SK-N-SH (cell line): ENCODE results near the gene FOXP1. TPM values are rescaled to one million over a fixed set of nuclear protein-coding genes. Genes with fewer than 3 reads are reported as not detected.

Experiments used
- CTCF ChIA-PET: fragments of 300-600, 350-600 bp; formaldehyde crosslinking; extraction: SDS; loops from one replicate; lab custom pipeline; 2021; lab: Yijun Ruan, JAX
- POLR2A ChIA-PET: fragments of 350-600 bp; sonication (Branson Sonifier 250); formaldehyde crosslinking; extraction: SDS; loops from one replicate; lab custom pipeline; 2020; ENCODE audit warnings: antibody characterized with exemption, inconsistent platforms; lab: Yijun Ruan, JAX
- DNase-seq: peaks from one replicate; pipeline ENCODE4 v3.0.0; 2012
- H2AFZ ChIP-seq: fragments of 200-600 bp; sonication (generic); 2 replicates; pipeline ENCODE4 v1.8.1; 2016; ENCODE audit warnings: antibody characterized with exemption, mild to moderate bottlenecking, low read depth
- H3F3A ChIP-seq: fragments of 200-600 bp; sonication (generic); replicated peaks from 2 replicates; pipeline ENCODE3; 2016; ENCODE audit warnings: antibody characterized with exemption, mild to moderate bottlenecking; ENCODE audit not compliant: insufficient read depth
- H3K27ac ChIP-seq, 2 experiments: fragments of 200-500 bp in 1 of 2; fragments of 200-600 bp in 1 of 2; sonication (Bioruptor generic) in 1 of 2; sonication (generic), shearing (Covaris generic) in 1 of 2; 2 replicates each; pipeline versions ENCODE4 v1.5.1 to v1.6.1; 2014 to 2016; ENCODE audit warnings: low read depth in 2 of 2, inconsistent platforms in 1 of 2, low read length in 1 of 2, mild to moderate bottlenecking in 1 of 2, mixed read lengths in 1 of 2
- H3K27me3 ChIP-seq: fragments of 200-600 bp; sonication (generic), shearing (Covaris generic); 2 replicates; pipeline ENCODE4 v1.6.1; 2016; ENCODE audit warnings: mixed run types; ENCODE audit not compliant: insufficient read depth
- H3K36me3 ChIP-seq, 2 experiments: fragments of 200-500 bp in 1 of 2; fragments of 200-600 bp in 1 of 2; sonication (Bioruptor generic) in 1 of 2; sonication (generic) in 1 of 2; replicated peaks in 1 of 2; 2 replicates each; pipeline versions ENCODE3 to v1.5.1; 2014 to 2016; ENCODE audit warnings: low read length in 1 of 2, mild to moderate bottlenecking in 1 of 2; ENCODE audit not compliant: insufficient read depth in 2 of 2, control insufficient read depth in 1 of 2
- H3K4me1 ChIP-seq, 2 experiments: fragments of 200-500 bp in 1 of 2; fragments of 200-600 bp in 1 of 2; sonication (Bioruptor generic) in 1 of 2; sonication (generic), shearing (Covaris generic) in 1 of 2; 2 replicates each; pipeline versions ENCODE4 v1.5.1 to v1.6.1; 2014 to 2016; ENCODE audit warnings: low read depth in 1 of 2, low read length in 1 of 2, mixed run types in 1 of 2; ENCODE audit not compliant: insufficient read depth in 2 of 2, control insufficient read depth in 1 of 2
- H3K4me2 ChIP-seq: fragments of 200-600 bp; sonication (generic), shearing (Covaris generic); 2 replicates; pipeline ENCODE4 v1.6.1; 2017; ENCODE audit warnings: mixed run types
- H3K4me3 ChIP-seq, 2 experiments: fragments of 200-500 bp in 1 of 2; fragments of 200-600 bp in 1 of 2; sonication (Bioruptor generic) in 1 of 2; sonication (generic), shearing (Covaris generic) in 1 of 2; 2 replicates each; pipeline versions ENCODE4 v1.5.1 to v1.8.1; 2014 to 2016; ENCODE audit warnings: low read depth in 2 of 2, inconsistent platforms in 1 of 2, low read length in 1 of 2, mild to moderate bottlenecking in 1 of 2, mixed read lengths in 1 of 2, moderate library complexity in 1 of 2
- H3K79me2 ChIP-seq: fragments of 200-600 bp; sonication (generic); 2 replicates; pipeline ENCODE4 v1.8.1; 2017; ENCODE audit warnings: mild to moderate bottlenecking; ENCODE audit not compliant: insufficient read depth
- H3K9ac ChIP-seq: fragments of 200-600 bp; sonication (generic); 2 replicates; pipeline ENCODE4 v1.6.1; 2017; ENCODE audit warnings: mixed run types
- H3K9me2 ChIP-seq: fragments of 200-600 bp; sonication (generic); 2 replicates; pipeline ENCODE4 v1.6.1; 2017; ENCODE audit warnings: mixed run types
- H3K9me3 ChIP-seq: fragments of 200-600 bp; sonication (generic); 2 replicates; pipeline ENCODE4 v1.6.1; 2017; ENCODE audit warnings: mixed run types, mild to moderate bottlenecking, moderate library complexity
- H4K20me1 ChIP-seq: fragments of 200-600 bp; sonication (generic); 2 replicates; pipeline ENCODE4 v1.6.1; 2017; ENCODE audit warnings: mild to moderate bottlenecking, mixed run types; ENCODE audit not compliant: insufficient read depth
- ELF1 ChIP-seq: IDR thresholded peaks from 2 replicates; pipeline ENCODE4 v1.4.0; 2012
- GABPA ChIP-seq: IDR thresholded peaks from 2 replicates; pipeline ENCODE4 v1.4.0; 2012; ENCODE audit warnings: low read depth, mild to moderate bottlenecking
- GATA2 ChIP-seq: sonication (generic); formaldehyde crosslinking; IDR thresholded peaks from 2 replicates; pipeline ENCODE4 v1.5.0; 2020; ENCODE audit warnings: mild to moderate bottlenecking, missing genetic modification reagents
- MXI1 ChIP-seq: IDR thresholded peaks from 2 replicates; pipeline ENCODE4 v1.6.1; 2012; ENCODE audit warnings: mild to moderate bottlenecking, low read depth, low read length, improper control_type of control experiment
- RAD21 ChIP-seq: IDR thresholded peaks from 2 replicates; pipeline ENCODE4 v1.6.1; 2012; ENCODE audit warnings: mild to moderate bottlenecking, low read length
- RCOR1 ChIP-seq: fragments of 150-350 bp; IDR thresholded peaks from 2 replicates; pipeline ENCODE4 v1.6.1; 2017; ENCODE audit warnings: antibody characterized with exemption, low read length
- RFX5 ChIP-seq: IDR thresholded peaks from 2 replicates; pipeline ENCODE4 v1.6.1; 2012; ENCODE audit warnings: mild to moderate bottlenecking, improper control_type of control experiment, low read length
- RXRA ChIP-seq: IDR thresholded peaks from 2 replicates; pipeline ENCODE4 v1.4.0; 2012; ENCODE audit warnings: low read depth, mild to moderate bottlenecking, borderline replicate concordance
- SIN3A ChIP-seq: IDR thresholded peaks from 2 replicates; pipeline ENCODE4 v1.6.1; 2012; ENCODE audit warnings: low read depth, mild to moderate bottlenecking, low read length, moderate library complexity, borderline replicate concordance
- SMC3 ChIP-seq: IDR thresholded peaks from 2 replicates; pipeline ENCODE4 v1.6.1; 2012; ENCODE audit warnings: low read depth, low read length, improper control_type of control experiment
- TAF1 ChIP-seq: IDR thresholded peaks from 2 replicates; pipeline ENCODE4 v1.6.1; 2012; ENCODE audit warnings: low read depth, mild to moderate bottlenecking, low read length, moderate library complexity, borderline replicate concordance
- TCF12 ChIP-seq: IDR thresholded peaks from 2 replicates; pipeline ENCODE4 v1.4.0; 2012
- TEAD4 ChIP-seq: IDR thresholded peaks from 2 replicates; pipeline ENCODE4 v1.4.0; 2012; ENCODE audit warnings: mild to moderate bottlenecking, borderline replicate concordance; ENCODE audit not compliant: insufficient read depth
- WGBS: methylation state at CpG from one replicate; pipeline ENCODE4 v1.1.6; 2017; ENCODE audit warnings: low lambda C conversion rate; 5-methylcytosine and 5-hydroxymethylcytosine counted together
- polyA plus RNA-seq, 3 experiments: library from polyadenylated mRNA; depleted of rRNA; stranded (reverse); fragments of >200 nt; gene quantifications; 2 replicates each; pipeline ENCODE4 v1.2.3, GENCODE V29; 2012
- TF ChIP-seq, protein P1 (sequence below): fragments of 200-600 bp; sonication (generic); IDR thresholded peaks from 2 replicates; pipeline ENCODE4 v1.6.1; 2017; ENCODE audit warnings: antibody characterized with exemption, mild to moderate bottlenecking, moderate library complexity
- TF ChIP-seq, protein P2 (sequence below): IDR thresholded peaks from 2 replicates; pipeline ENCODE4 v1.4.0; 2012; ENCODE audit warnings: low read depth, borderline replicate concordance
- TF ChIP-seq, protein P3 (sequence below): IDR thresholded peaks from 2 replicates; pipeline ENCODE4 v1.4.0; 2012; ENCODE audit warnings: low read depth
- TF ChIP-seq, protein P4 (sequence below): IDR thresholded peaks from 2 replicates; pipeline ENCODE4; 2012
- TF ChIP-seq, protein P5 (sequence below): fragments of 150-350 bp; IDR thresholded peaks from 2 replicates; pipeline ENCODE4 v1.6.1; 2017; ENCODE audit warnings: antibody characterized with exemption, low read length, low read depth, borderline replicate concordance

Gene FOXP1
- polyA plus RNA-seq, 1 of the 3 experiments (the other 2 are of a cell fraction), result 8.8 TPM

DNA sequence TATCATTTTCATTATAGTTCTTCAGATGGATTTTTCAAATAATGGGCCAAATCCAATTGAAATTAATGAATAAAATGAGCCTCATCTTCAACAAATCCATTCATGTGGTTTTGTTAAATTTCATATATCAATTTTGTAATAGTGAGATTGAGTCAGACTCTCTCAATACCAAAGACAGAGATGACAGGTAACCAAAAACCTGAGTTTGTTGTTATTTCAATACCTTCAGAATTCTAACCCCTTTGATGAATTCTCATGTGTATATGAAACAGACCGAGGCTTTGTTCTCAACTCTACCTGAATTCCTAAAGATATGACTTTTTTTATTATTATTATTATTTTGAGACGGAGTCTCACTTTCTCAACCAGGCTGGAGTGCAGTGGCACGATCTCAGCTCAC lies 92.8 kb downstream of the FOXP1 start:
- Histone ChIP-seq H3K4me1 (peaks cover 4 to 16% of the 10 kb centered on the region in 2 experiments; a peak in 3 of 4 replicates), H3K4me3 (no peak overlapping the region), H3K9ac (no peak overlapping the region), H3F3A (peaks cover 5% of the 10 kb centered on the region), H3K4me2 (no peak overlapping the region), H3K79me2 (peaks cover 92% of the 10 kb centered on the region), H2AFZ (no peak overlapping the region), H3K36me3 (peaks cover 14 to 41% of the 10 kb centered on the region in 2 experiments), H4K20me1 (no peaks in the 10 kb centered on the region), H3K27me3 (no peaks in the 10 kb centered on the region), H3K9me3 (no peaks in the 10 kb centered on the region), H3K9me2 (no peaks in the 10 kb centered on the region), H3K27ac (no peak overlapping the region)
- POLR2A ChIA-PET, result no interaction called here
- WGBS, result 97% methylated on average over 3 of the region's 3 CpGs
- no peak for DNase-seq
- CTCF ChIA-PET, result no interaction called here
- TF ChIP-seq, protein P1, sequence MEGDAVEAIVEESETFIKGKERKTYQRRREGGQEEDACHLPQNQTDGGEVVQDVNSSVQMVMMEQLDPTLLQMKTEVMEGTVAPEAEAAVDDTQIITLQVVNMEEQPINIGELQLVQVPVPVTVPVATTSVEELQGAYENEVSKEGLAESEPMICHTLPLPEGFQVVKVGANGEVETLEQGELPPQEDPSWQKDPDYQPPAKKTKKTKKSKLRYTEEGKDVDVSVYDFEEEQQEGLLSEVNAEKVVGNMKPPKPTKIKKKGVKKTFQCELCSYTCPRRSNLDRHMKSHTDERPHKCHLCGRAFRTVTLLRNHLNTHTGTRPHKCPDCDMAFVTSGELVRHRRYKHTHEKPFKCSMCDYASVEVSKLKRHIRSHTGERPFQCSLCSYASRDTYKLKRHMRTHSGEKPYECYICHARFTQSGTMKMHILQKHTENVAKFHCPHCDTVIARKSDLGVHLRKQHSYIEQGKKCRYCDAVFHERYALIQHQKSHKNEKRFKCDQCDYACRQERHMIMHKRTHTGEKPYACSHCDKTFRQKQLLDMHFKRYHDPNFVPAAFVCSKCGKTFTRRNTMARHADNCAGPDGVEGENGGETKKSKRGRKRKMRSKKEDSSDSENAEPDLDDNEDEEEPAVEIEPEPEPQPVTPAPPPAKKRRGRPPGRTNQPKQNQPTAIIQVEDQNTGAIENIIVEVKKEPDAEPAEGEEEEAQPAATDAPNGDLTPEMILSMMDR, result no peak
- no peak for TF ChIP-seq RAD21
- no peak for TF ChIP-seq RCOR1
- TF ChIP-seq, protein P2, sequence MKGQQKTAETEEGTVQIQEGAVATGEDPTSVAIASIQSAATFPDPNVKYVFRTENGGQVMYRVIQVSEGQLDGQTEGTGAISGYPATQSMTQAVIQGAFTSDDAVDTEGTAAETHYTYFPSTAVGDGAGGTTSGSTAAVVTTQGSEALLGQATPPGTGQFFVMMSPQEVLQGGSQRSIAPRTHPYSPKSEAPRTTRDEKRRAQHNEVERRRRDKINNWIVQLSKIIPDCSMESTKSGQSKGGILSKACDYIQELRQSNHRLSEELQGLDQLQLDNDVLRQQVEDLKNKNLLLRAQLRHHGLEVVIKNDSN, result no peak
- TF ChIP-seq RXRA, result no peak
- no peak for TF ChIP-seq TEAD4
- TF ChIP-seq RFX5, result no peak
- TF ChIP-seq, protein P3, sequence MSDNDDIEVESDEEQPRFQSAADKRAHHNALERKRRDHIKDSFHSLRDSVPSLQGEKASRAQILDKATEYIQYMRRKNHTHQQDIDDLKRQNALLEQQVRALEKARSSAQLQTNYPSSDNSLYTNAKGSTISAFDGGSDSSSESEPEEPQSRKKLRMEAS, result no peak
- TF ChIP-seq SMC3, result no peak
- TF ChIP-seq, protein P4, sequence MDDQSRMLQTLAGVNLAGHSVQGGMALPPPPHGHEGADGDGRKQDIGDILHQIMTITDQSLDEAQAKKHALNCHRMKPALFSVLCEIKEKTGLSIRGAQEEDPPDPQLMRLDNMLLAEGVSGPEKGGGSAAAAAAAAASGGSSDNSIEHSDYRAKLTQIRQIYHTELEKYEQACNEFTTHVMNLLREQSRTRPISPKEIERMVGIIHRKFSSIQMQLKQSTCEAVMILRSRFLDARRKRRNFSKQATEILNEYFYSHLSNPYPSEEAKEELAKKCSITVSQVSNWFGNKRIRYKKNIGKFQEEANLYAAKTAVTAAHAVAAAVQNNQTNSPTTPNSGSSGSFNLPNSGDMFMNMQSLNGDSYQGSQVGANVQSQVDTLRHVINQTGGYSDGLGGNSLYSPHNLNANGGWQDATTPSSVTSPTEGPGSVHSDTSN, result no peak
- no peak for TF ChIP-seq GABPA
- TF ChIP-seq TCF12, result no peak
- TF ChIP-seq ELF1, result no peak
- TF ChIP-seq SIN3A, result no peak
- TF ChIP-seq, protein P5, sequence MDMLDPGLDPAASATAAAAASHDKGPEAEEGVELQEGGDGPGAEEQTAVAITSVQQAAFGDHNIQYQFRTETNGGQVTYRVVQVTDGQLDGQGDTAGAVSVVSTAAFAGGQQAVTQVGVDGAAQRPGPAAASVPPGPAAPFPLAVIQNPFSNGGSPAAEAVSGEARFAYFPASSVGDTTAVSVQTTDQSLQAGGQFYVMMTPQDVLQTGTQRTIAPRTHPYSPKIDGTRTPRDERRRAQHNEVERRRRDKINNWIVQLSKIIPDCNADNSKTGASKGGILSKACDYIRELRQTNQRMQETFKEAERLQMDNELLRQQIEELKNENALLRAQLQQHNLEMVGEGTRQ, result no peak
- TF ChIP-seq MXI1, result no peak
- TF ChIP-seq GATA2 (CRISPR knock-in tag), result no peak
- no peak for TF ChIP-seq TAF1
